Measurements from ENCODE around the gene IVNS1ABP. TPM values are rescaled to one million over a fixed set of nuclear protein-coding genes. Genes with fewer than 3 reads are reported as not detected.
A peak's percentile ranks its signal among the peaks of the same experiment; 100 is the strongest.

Gene IVNS1ABP
- total and polyA plus RNA-seq, 2 donors (not counting 3 experiments of a cell fraction or from before 2014, with no cell fraction given) = 26.3 to 81.6 TPM

- no peaks in the 10 kb centered on the region for H3K36me3 ChIP-seq (ENCODE audit: control insufficient read depth in 2 of 2, extremely low read depth in 1 of 2, insufficient read depth in 2 of 2, low read length in 2 of 2)
- H3K9ac ChIP-seq (replicated peaks; ENCODE audit: extremely low read depth, insufficient read depth, low read length) = no peak overlapping the region
- no TSS peak for BruUV-seq (replicated peaks)
- no peaks in the 10 kb centered on the region for H3K9me3 ChIP-seq (replicated peaks; ENCODE audit: control insufficient read depth, insufficient read depth, low read length)
- no peak for DNase-seq (ENCODE audit: low read depth, low spot score)
- no peaks in the 10 kb centered on the region for H4K20me1 ChIP-seq (replicated peaks; ENCODE audit: control insufficient read depth, extremely low read depth, insufficient read depth, low read length)
- H2AFZ ChIP-seq (ENCODE audit: low read depth, low read length) = no peak overlapping the region
- H3K4me1 ChIP-seq (ENCODE audit: control insufficient read depth, extremely low read depth, insufficient read depth, low read length) = no peaks in the 10 kb centered on the region
- no peaks in the 10 kb centered on the region for H3K9me1 ChIP-seq (replicated peaks; ENCODE audit: control insufficient read depth, extremely low read depth, insufficient read depth, low read length)
- no peak overlapping the region for H3K27ac ChIP-seq (ENCODE audit: insufficient read depth, low read depth, low read length)
- no peak for TF ChIP-seq JUN (IDR thresholded peaks at IDR 0.05; ENCODE audit: borderline replicate concordance, insufficient read depth, insufficient read length, low read depth)
- no peak for TF ChIP-seq CTCF (IDR thresholded peaks at IDR 0.05; ENCODE audit: extremely low read depth in 1 of 2, insufficient read depth in 1 of 2, low read depth in 1 of 2, low read length in 2 of 2)
- no peak for TF ChIP-seq MAX (IDR thresholded peaks at IDR 0.05; ENCODE audit: insufficient read depth, insufficient read length)
- no peak for TF ChIP-seq EZH2 (IDR thresholded peaks at IDR 0.05; ENCODE audit: borderline replicate concordance, low read depth, low read length, severe bottlenecking)
- H3K27me3 ChIP-seq (ENCODE audit: control insufficient read depth in 2 of 2, insufficient read depth in 2 of 2, low read length in 2 of 2) = no peaks in the 10 kb centered on the region
- H3K4me3 ChIP-seq (replicated peaks in 1 of 3; ENCODE audit: insufficient read depth in 1 of 3, low read depth in 1 of 3, low read length in 3 of 3) = no peak overlapping the region
- dilution Hi-C loops (cut with MboI; ENCODE audit: extremely low pct_ligation_motif_present, low sequenced_read_pairs) (no loop called here), intact Hi-C loops (cut with micrococcal nuclease) (no loop called here)
- H3K79me2 ChIP-seq (ENCODE audit: control insufficient read depth, insufficient read depth, low read length) = no peaks in the 10 kb centered on the region
- ChIA-PET CTCF (interaction anchor here (0.8 to 1.8 kb wide), 6 partner anchors 11 to 344 kb away, joined by 3 to 10 read pairs (median 4); no protein-coding TSS in a partner anchor), POLR2A (no interaction called here)
- peak; percentile 26 for FAIRE-seq
- H3K4me2 ChIP-seq (ENCODE audit: insufficient read depth, low read length) = no peak overlapping the region
These were observed 20.2 kb upstream of the IVNS1ABP start for GRCh38 chr1:185337246-185337645.

GRCh38 chr1:185334182-185334581 lies 17.1 kb upstream of the IVNS1ABP start:
- Histone ChIP-seq H3K9ac (replicated peaks; ENCODE audit: extremely low read depth, insufficient read depth, low read length) (no peak overlapping the region), H2AFZ (ENCODE audit: low read depth, low read length) (no peak overlapping the region), H3K36me3 (ENCODE audit: control insufficient read depth in 2 of 2, extremely low read depth in 1 of 2, insufficient read depth in 2 of 2, low read length in 2 of 2) (no peaks in the 10 kb centered on the region), H4K20me1 (replicated peaks; ENCODE audit: control insufficient read depth, extremely low read depth, insufficient read depth, low read length) (no peaks in the 10 kb centered on the region), H3K27ac (ENCODE audit: insufficient read depth, low read depth, low read length) (no peak overlapping the region), H3K79me2 (ENCODE audit: control insufficient read depth, insufficient read depth, low read length) (no peaks in the 10 kb centered on the region), H3K9me1 (replicated peaks; ENCODE audit: control insufficient read depth, extremely low read depth, insufficient read depth, low read length) (no peaks in the 10 kb centered on the region), H3K4me3 (replicated peaks in 1 of 3; ENCODE audit: insufficient read depth in 1 of 3, low read depth in 1 of 3, low read length in 3 of 3) (no peak overlapping the region), H3K9me3 (replicated peaks; ENCODE audit: control insufficient read depth, insufficient read depth, low read length) (no peaks in the 10 kb centered on the region), H3K27me3 (ENCODE audit: control insufficient read depth in 2 of 2, insufficient read depth in 2 of 2, low read length in 2 of 2) (no peaks in the 10 kb centered on the region), H3K4me2 (ENCODE audit: insufficient read depth, low read length) (no peak overlapping the region), H3K4me1 (ENCODE audit: control insufficient read depth, extremely low read depth, insufficient read depth, low read length) (no peaks in the 10 kb centered on the region)
- TF ChIP-seq CTCF (IDR thresholded peaks at IDR 0.05; ENCODE audit: extremely low read depth in 1 of 2, insufficient read depth in 1 of 2, low read depth in 1 of 2, low read length in 2 of 2) (no peak), FOS (IDR thresholded peaks at IDR 0.05; ENCODE audit: borderline replicate concordance, insufficient read depth, low read length) (no peak), POLR2AphosphoS5 (IDR thresholded peaks at IDR 0.05; ENCODE audit: insufficient read depth, low read depth, low read length) (no peak), MAX (IDR thresholded peaks at IDR 0.05; ENCODE audit: insufficient read depth, insufficient read length) (no peak), POLR2A (IDR thresholded peaks at IDR 0.05; ENCODE audit: low read depth, low read length) (no peak), MYC (IDR thresholded peaks at IDR 0.05; ENCODE audit: low read depth, low read length) (no peak)
- dilution Hi-C loops (cut with MboI; ENCODE audit: extremely low pct_ligation_motif_present, low sequenced_read_pairs) (no loop called here), intact Hi-C loops (cut with micrococcal nuclease) (no loop called here)
- BruUV-seq (replicated peaks) = no TSS peak
- ChIA-PET POLR2A (no interaction called here), CTCF (no interaction called here)
- FAIRE-seq (no peak), DNase-seq (ENCODE audit: low read depth, low spot score) (no peak)

All from endothelial cell of umbilical vein (primary cell).